HG02610 (cell line): Measurements from ENCODE around the gene ZNF624.

Experiments
- ATAC-seq: cut with Tn5 transposase; IDR thresholded peaks from one replicate; pipeline ENCODE4 v1.9.1; 2021; ENCODE audit warnings: mild to moderate bottlenecking, moderate library complexity; ENCODE audit not compliant: unreplicated experiment

The ZNF624 gene

GRCh38 chr17:16593356-16594102 lies 60.1 kb downstream of the ZNF624 start:
- no peak for ATAC-seq

- ATAC-seq = peak; percentile 71
Measured at GRCh38 chr17:16589097-16589969, 64.3 kb downstream of the ZNF624 start.

- no peak for ATAC-seq
Measured at GRCh38 chr17:16585796-16586195, 67.9 kb downstream of the ZNF624 start.

GRCh38 chr17:16584273-16584995 lies 69.2 kb downstream of the ZNF624 start:
- no peak for ATAC-seq

GRCh38 chr17:16583781-16584180 lies 69.9 kb downstream of the ZNF624 start:
- no peak for ATAC-seq

GRCh38 chr17:16573466-16573865 lies 80.2 kb downstream of the ZNF624 start:
- no peak for ATAC-seq
